H1 (cell line): ENCODE measurements around the gene DYNLRB1. TPM values are rescaled to one million over a fixed set of nuclear protein-coding genes. Genes with fewer than 3 reads are reported as not detected.

ENCODE experiments used
- CTCF ChIA-PET: fragments of 300-600 bp; sonication (Branson Sonifier 250); formaldehyde crosslinking; loops from one replicate; lab custom pipeline; 2021; ENCODE audit not compliant: partially characterized antibody; lab: Charles Lee
- POLR2A ChIA-PET: fragments of 300-600 bp; sonication (Branson Sonifier 250); formaldehyde crosslinking; loops from one replicate; lab custom pipeline; 2021; ENCODE audit warnings: inconsistent platforms; ENCODE audit not compliant: partially characterized antibody; lab: Charles Lee
- DNase-seq, 2 experiments: peaks; one replicate each; pipeline versions ENCODE4 v3.0.0 to v3.0.0-alpha.2; 2010 to 2022; ENCODE audit warnings: low spot score in 2 of 2, low read depth in 1 of 2, mixed read lengths in 1 of 2
- FAIRE-seq: peaks from 2 replicates; lab custom pipeline; 2011; peaks lifted over from hg19 to GRCh38; lab: Jason Lieb, UNC
- H2AFZ ChIP-seq: 2 replicates; pipeline ENCODE4 v1.8.1; 2012; ENCODE audit warnings: low read length, inconsistent platforms
- H2AK5ac ChIP-seq: 2 replicates; pipeline ENCODE4 v1.6.1; 2013; ENCODE audit warnings: low read depth, low read length
- H2BK120ac ChIP-seq: replicated peaks from 2 replicates; pipeline ENCODE3; 2013; ENCODE audit warnings: low read depth, low read length, inconsistent platforms
- H2BK12ac ChIP-seq: 2 replicates; pipeline ENCODE4 v1.6.1; 2013; ENCODE audit warnings: low read depth, low read length
- H2BK15ac ChIP-seq: 2 replicates; pipeline ENCODE4 v1.6.1; 2013; ENCODE audit warnings: low read length
- H2BK20ac ChIP-seq: 2 replicates; pipeline ENCODE4 v1.6.1; 2013; ENCODE audit warnings: low read length
- H2BK5ac ChIP-seq: 2 replicates; pipeline ENCODE4 v1.6.1; 2013; ENCODE audit warnings: low read depth, low read length
- H3K14ac ChIP-seq: 2 replicates; pipeline ENCODE4 v1.6.1; 2013; ENCODE audit warnings: inconsistent platforms; ENCODE audit not compliant: insufficient read length
- H3K18ac ChIP-seq: 2 replicates; pipeline ENCODE4 v1.6.1; 2013; ENCODE audit warnings: low read length; ENCODE audit errors: extremely low read depth
- H3K23ac ChIP-seq: 2 replicates; pipeline ENCODE4 v1.6.1; 2013; ENCODE audit warnings: inconsistent platforms; ENCODE audit not compliant: insufficient read length
- H3K23me2 ChIP-seq: 2 replicates; pipeline ENCODE4 v1.6.1; 2013; ENCODE audit warnings: low read depth, low read length
- H3K27ac ChIP-seq: 2 replicates; pipeline ENCODE4 v1.6.1; 2011; ENCODE audit warnings: low read depth, low read length, inconsistent platforms
- H3K27me3 ChIP-seq, 4 experiments: replicated peaks in 1 of 4; 1 replicate in 1 of 4; 2 replicates in 3 of 4; pipeline versions ENCODE4 v1.6.1 to v1.8.1; 2011 to 2013; ENCODE audit warnings: low read length in 3 of 4, mild to moderate bottlenecking in 3 of 4, inconsistent platforms in 2 of 4, mixed read lengths in 2 of 4, moderate library complexity in 1 of 4; ENCODE audit not compliant: control insufficient read depth in 3 of 4, insufficient read depth in 3 of 4; ENCODE audit errors: extremely low read depth in 1 of 4
- H3K36me3 ChIP-seq, 4 experiments: 2 replicates each; pipeline versions ENCODE4 v1.6.1 to v1.8.1; 2011 to 2013; ENCODE audit warnings: mild to moderate bottlenecking in 4 of 4, low read length in 3 of 4, moderate library complexity in 2 of 4, control low read depth in 1 of 4, inconsistent platforms in 1 of 4; ENCODE audit not compliant: insufficient read depth in 4 of 4, control insufficient read depth in 2 of 4
- H3K4ac ChIP-seq: replicated peaks from 2 replicates; pipeline ENCODE3; 2013; ENCODE audit warnings: low read length, low read depth, mixed read lengths, inconsistent platforms; ENCODE audit not compliant: insufficient read length
- H3K4me1 ChIP-seq, 4 experiments: replicated peaks in 1 of 4; 1 replicate in 1 of 4; 2 replicates in 3 of 4; pipeline versions ENCODE4 v1.6.1 to v1.8.1; 2011 to 2013; ENCODE audit warnings: low read length in 3 of 4, inconsistent platforms in 2 of 4, mixed read lengths in 1 of 4; ENCODE audit not compliant: insufficient read depth in 4 of 4, control insufficient read depth in 3 of 4
- H3K4me2 ChIP-seq, 2 experiments: 2 replicates each; pipeline versions ENCODE4 v1.6.1 to v1.8.1; 2011 to 2013; ENCODE audit warnings: low read depth in 2 of 2, low read length in 2 of 2, control low read depth in 1 of 2, inconsistent platforms in 1 of 2, mild to moderate bottlenecking in 1 of 2; ENCODE audit not compliant: insufficient read depth in 1 of 2
- H3K4me3 ChIP-seq, 4 experiments: fragments of 200-600, 300-600 bp in 1 of 4; sonication (generic), shearing (Covaris generic), sonication (Bioruptor Twin) in 1 of 4; 2 replicates each; pipeline versions ENCODE4 v1.5.1 to v1.8.1; 2011 to 2016; ENCODE audit warnings: low read length in 4 of 4, low read depth in 3 of 4, control low read depth in 2 of 4, inconsistent platforms in 2 of 4, mild to moderate bottlenecking in 2 of 4, mixed read lengths in 1 of 4, moderate library complexity in 1 of 4; ENCODE audit not compliant: insufficient read depth in 2 of 4; ENCODE audit errors: extremely low read depth in 1 of 4
- H3K56ac ChIP-seq: replicated peaks from 2 replicates; pipeline ENCODE3; 2013; ENCODE audit warnings: low read depth, mild to moderate bottlenecking, mixed read lengths, low read length, inconsistent platforms; ENCODE audit not compliant: insufficient read length
- H3K79me1 ChIP-seq: 2 replicates; pipeline ENCODE4 v1.6.1; 2013; ENCODE audit warnings: low read depth, low read length, control low read depth
- H3K79me2 ChIP-seq, 2 experiments: 2 replicates each; pipeline versions ENCODE4 v1.6.1 to v1.8.1; 2012 to 2013; ENCODE audit warnings: low read length in 2 of 2, mild to moderate bottlenecking in 2 of 2, inconsistent platforms in 1 of 2; ENCODE audit not compliant: insufficient read depth in 2 of 2, control insufficient read depth in 1 of 2
- H3K9ac ChIP-seq, 4 experiments: replicated peaks in 1 of 4; 1 replicate in 1 of 4; 2 replicates in 3 of 4; pipeline versions ENCODE4 v1.6.1 to v1.8.1; 2011 to 2013; ENCODE audit warnings: low read depth in 3 of 4, low read length in 3 of 4, control low read depth in 2 of 4, mild to moderate bottlenecking in 2 of 4, moderate library complexity in 2 of 4, inconsistent platforms in 1 of 4; ENCODE audit errors: extremely low read depth in 1 of 4
- H3K9me3 ChIP-seq, 2 experiments: 2 replicates each; pipeline versions ENCODE4 v1.6.1 to v1.8.1; 2012 to 2013; ENCODE audit warnings: mild to moderate bottlenecking in 2 of 2, moderate library complexity in 2 of 2, control low read depth in 1 of 2, inconsistent platforms in 1 of 2, low read depth in 1 of 2, low read length in 1 of 2, mixed read lengths in 1 of 2; ENCODE audit not compliant: insufficient read depth in 2 of 2
- H4K20me1 ChIP-seq, 2 experiments: replicated peaks in 1 of 2; 2 replicates each; pipeline versions ENCODE3 to v1.8.1; 2011 to 2013; ENCODE audit warnings: inconsistent platforms in 2 of 2, low read length in 2 of 2, mild to moderate bottlenecking in 1 of 2; ENCODE audit not compliant: insufficient read depth in 2 of 2, control insufficient read depth in 1 of 2
- H4K5ac ChIP-seq: 2 replicates; pipeline ENCODE4 v1.6.1; 2013; ENCODE audit warnings: low read length, low read depth, mixed read lengths, inconsistent platforms; ENCODE audit not compliant: insufficient read length
- H4K8ac ChIP-seq: 2 replicates; pipeline ENCODE4 v1.8.0; 2013; ENCODE audit warnings: mild to moderate bottlenecking, moderate library complexity, low read length, inconsistent platforms; ENCODE audit not compliant: insufficient read depth; ENCODE audit errors: extremely low read depth
- H4K91ac ChIP-seq: replicated peaks from 2 replicates; pipeline ENCODE3; 2013; ENCODE audit warnings: low read length, mixed read lengths, inconsistent platforms; ENCODE audit not compliant: insufficient read length
- BACH1 ChIP-seq: IDR thresholded peaks from 2 replicates; pipeline ENCODE4 v1.6.1; 2012; ENCODE audit warnings: low read length, improper control_type of control experiment
- CBX5 ChIP-seq: fragments of 300-800, 300-1000 bp; sonication (generic); IDR thresholded peaks from 2 replicates; pipeline ENCODE4 v1.7.1; 2016; ENCODE audit warnings: antibody characterized with exemption, low read length, low read depth
- EGR1 ChIP-seq: IDR thresholded peaks from 2 replicates; pipeline ENCODE4 v1.6.1; 2011; ENCODE audit warnings: low read depth, low read length, borderline replicate concordance
- KDM1A ChIP-seq: fragments of 200-600, 300-600 bp; sonication (generic); IDR thresholded peaks from 2 replicates; pipeline ENCODE4 v1.7.1; 2016; ENCODE audit warnings: mild to moderate bottlenecking, low read length, borderline replicate concordance
- KDM4A ChIP-seq: IDR thresholded peaks from one replicate; pipeline ENCODE4 v1.7.1; 2012; ENCODE audit warnings: low read depth, mild to moderate bottlenecking, moderate library complexity, low read length, inconsistent platforms; ENCODE audit not compliant: severe bottlenecking
- NRF1 ChIP-seq: IDR thresholded peaks from 2 replicates; pipeline ENCODE4 v1.6.1; 2011; ENCODE audit warnings: mild to moderate bottlenecking, low read depth, low read length, improper control_type of control experiment
- RBBP5 ChIP-seq: IDR thresholded peaks from 2 replicates; pipeline ENCODE4 v1.7.1; 2012; ENCODE audit warnings: low read depth, mild to moderate bottlenecking, inconsistent platforms, low read length, moderate library complexity, borderline replicate concordance
- RFX5 ChIP-seq: IDR thresholded peaks from 2 replicates; pipeline ENCODE4 v1.6.1; 2011; ENCODE audit warnings: low read depth, low read length, improper control_type of control experiment, borderline replicate concordance
- SRF ChIP-seq: IDR thresholded peaks from 2 replicates; pipeline ENCODE4 v1.6.1; 2011; ENCODE audit warnings: mild to moderate bottlenecking, low read depth, low read length, moderate library complexity
- TBP ChIP-seq: IDR thresholded peaks from 2 replicates; pipeline ENCODE4 v1.6.1; 2011; ENCODE audit warnings: low read depth, low read length, improper control_type of control experiment
- USF2 ChIP-seq: IDR thresholded peaks from 2 replicates; pipeline ENCODE4 v1.6.1; 2011; ENCODE audit warnings: low read length, improper control_type of control experiment
- YY1 ChIP-seq: IDR thresholded peaks from 2 replicates; pipeline ENCODE4 v1.6.1; 2011; ENCODE audit warnings: low read depth, mild to moderate bottlenecking, low read length
- WGBS, 2 experiments: shearing (Covaris generic) in 1 of 2; methylation state at CpG; one replicate each; pipeline versions ENCODE4 v1.1.6 to v1.1.7; 2013 to 2015; ENCODE audit warnings: low lambda C conversion rate in 2 of 2, mixed read lengths in 2 of 2, inconsistent platforms in 1 of 2, low coverage in 1 of 2, missing lambda C conversion rate in 1 of 2; ENCODE audit not compliant: insufficient replicate concordance in 2 of 2, insufficient coverage in 1 of 2, insufficient read length in 1 of 2; ENCODE audit errors: extremely low coverage in 1 of 2, missing lambda C conversion rate in 1 of 2; 5-methylcytosine and 5-hydroxymethylcytosine counted together
- polyA plus RNA-seq, 7 experiments: library from polyadenylated mRNA; depleted of rRNA in 3 of 7; stranded (reverse) in 5 of 7; unstranded in 2 of 7; fragments of >200 nt in 5 of 7; fragments of 200-250 nt in 2 of 7; gene quantifications; 1 replicate in 5 of 7; 2 replicates in 1 of 7; 4 replicates in 1 of 7; pipeline versions ENCODE4 v1.2.1 to v1.2.3, GENCODE V29; 2011 to 2013; ENCODE audit warnings: missing spikeins in 2 of 7, mixed read lengths in 2 of 7
- total RNA-seq: library from RNA; stranded (reverse); fragmentation: NEBNext Ultra II Directional; extraction: Animal tissue kit (Norgen Biotek cat#: 25700); gene quantifications from 2 replicates; pipeline ENCODE4 v1.2.1, GENCODE V29; 2021

DYNLRB1 gene
- total and polyA plus RNA-seq, 2 of the 8 experiments (the other 6 are each of a cell fraction or from before 2014, with no cell fraction given): 109 to 214 TPM

- Histone ChIP-seq H3K4me2 (no peak overlapping the region), H4K91ac (no peak overlapping the region), H3K79me1 (no peaks in the 10 kb centered on the region), H2BK15ac (no peak overlapping the region), H2BK12ac (no peak overlapping the region), H3K23me2 (peaks cover 5% of the 10 kb centered on the region; the same call in 1 of the 2 replicates), H3K9me3 (no peaks in the 10 kb centered on the region), H3K27me3 (no peaks in the 10 kb centered on the region), H3K4me3 (no peak overlapping the region), H3K56ac (no peak overlapping the region), H4K20me1 (peaks cover 2 to 5% of the 10 kb centered on the region in 2 experiments), H2BK5ac (no peak overlapping the region), H4K8ac (no peak overlapping the region), H3K23ac (no peak overlapping the region), H2AK5ac (no peak overlapping the region), H3K79me2 (no peaks in the 10 kb centered on the region), H3K9ac (no peak overlapping the region), H2BK120ac (no peak overlapping the region), H2BK20ac (no peak overlapping the region), H4K5ac (no peak overlapping the region), H3K4me1 (peaks cover 0 to 8% (median 2%) of the 10 kb centered on the region in 4 experiments; a peak in 3 of 7 replicates), H3K4ac (no peak overlapping the region), H3K18ac (no peak overlapping the region), H2AFZ (no peak overlapping the region), H3K14ac (no peak overlapping the region), H3K36me3 (peaks cover 7 to 15% (median 11%) of the 10 kb centered on the region in 4 experiments; a peak in 7 of 8 replicates), H3K27ac (no peak overlapping the region)
- no peak for DNase-seq
- WGBS, 2 experiments: 93% methylated on average over 14 of the region's 15 CpGs; no CpG with 5 or more reads in 1 of the 2 experiments
- no peak for FAIRE-seq
- POLR2A ChIA-PET: interaction anchor here (1.9 kb wide), 1 partner anchor 165 kb away, joined by 5 read pairs; no protein-coding TSS in a partner anchor
- CTCF ChIA-PET: interaction anchor here (0.6 to 4.9 kb wide), 6 partner anchors 8 to 471 kb away, joined by 3 to 24 read pairs (median 4); no protein-coding TSS in a partner anchor
- TF ChIP-seq SRF (no peak), RFX5 (no peak), KDM4A (no peak), TBP (no peak), CBX5 (no peak), EGR1 (no peak), NRF1 (no peak), BACH1 (no peak), USF2 (no peak), RBBP5 (no peak), KDM1A (no peak), YY1 (no peak)
Measured at GRCh38 chr20:34540596-34541263, 24.5 kb downstream of the DYNLRB1 start.
